HG03432 (cell line): ENCODE data around the gene MFSD6L.

Source experiments
- ATAC-seq: cut with Tn5 transposase; IDR thresholded peaks from one replicate; pipeline ENCODE4 v1.9.1; 2021; ENCODE audit warnings: mild to moderate bottlenecking, moderate library complexity; ENCODE audit not compliant: unreplicated experiment

MFSD6L gene

GRCh38 chr17:8747742-8748141 is 51.4 kb downstream of the MFSD6L start:
- no peak for ATAC-seq
